GM18520 (cell line): Measurements from ENCODE around the gene MAML2.

Source experiments
- ATAC-seq: cut with Tn5 transposase; IDR thresholded peaks from one replicate; pipeline ENCODE4 v1.9.1; 2021; ENCODE audit not compliant: unreplicated experiment

MAML2 gene

GRCh38 chr11:96339706-96340554, 3.1 kb downstream of the MAML2 start:
- no peak for ATAC-seq

- peak; percentile 26 for ATAC-seq
Measured at GRCh38 chr11:96338910-96339705, 3.9 kb downstream of the MAML2 start.

DNA sequence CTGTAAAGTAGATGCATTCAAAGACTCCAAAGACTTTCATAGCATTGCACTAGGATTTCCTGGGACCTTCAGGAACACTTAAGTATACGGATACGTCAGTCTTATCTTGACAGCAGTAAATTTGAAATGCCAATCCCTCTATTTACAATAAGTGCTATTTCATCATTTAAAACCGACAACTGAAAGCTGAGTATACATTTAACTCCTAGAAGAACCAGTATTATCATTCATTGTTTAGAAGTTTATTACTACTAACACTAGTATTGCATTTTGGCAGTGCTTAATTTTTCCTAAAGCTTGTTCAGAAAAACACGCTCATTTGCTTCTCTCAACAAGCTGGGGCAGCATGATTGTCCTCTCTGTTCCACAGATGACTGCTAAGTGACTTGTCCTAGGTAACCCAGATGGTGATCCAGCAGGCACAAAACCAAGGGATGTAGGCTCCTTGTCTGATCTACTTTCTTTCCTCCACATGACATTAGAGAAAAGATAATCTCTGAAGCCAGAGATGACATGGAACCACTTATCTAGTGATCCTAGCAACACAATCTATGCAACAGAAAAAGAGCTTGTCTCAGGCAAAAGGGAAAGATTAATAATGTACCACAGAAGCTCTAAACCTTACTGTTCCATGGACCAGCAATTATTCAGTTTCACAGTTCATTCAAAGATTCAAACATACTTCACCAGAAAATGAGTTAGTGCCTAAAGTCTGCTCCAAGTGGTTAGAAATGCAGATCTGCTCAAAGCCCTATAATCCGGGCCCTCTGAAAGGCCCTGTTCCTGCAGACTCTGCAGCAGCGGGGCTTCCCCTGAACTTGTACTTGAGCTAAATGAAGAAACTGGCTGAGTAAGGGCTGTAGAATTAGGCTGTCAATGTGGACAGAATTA, 5.2 kb downstream of the MAML2 start:
- ATAC-seq = peak; percentile 21

- ATAC-seq = no peak
Measured at GRCh38 chr11:96335388-96335787, 7.6 kb downstream of the MAML2 start.

GRCh38 chr11:96334219-96334618, 8.8 kb downstream of the MAML2 start:
- no peak for ATAC-seq

- ATAC-seq = no peak
Measured at GRCh38 chr11:96333191-96333719, 9.7 kb downstream of the MAML2 start.

GRCh38 chr11:96332126-96332771, 10.7 kb downstream of the MAML2 start:
- no peak for ATAC-seq

- ATAC-seq = no peak
Measured at GRCh38 chr11:96331699-96332116, 11.3 kb downstream of the MAML2 start.

GRCh38 chr11:96330511-96330859, 12.5 kb downstream of the MAML2 start:
- no peak for ATAC-seq

DNA sequence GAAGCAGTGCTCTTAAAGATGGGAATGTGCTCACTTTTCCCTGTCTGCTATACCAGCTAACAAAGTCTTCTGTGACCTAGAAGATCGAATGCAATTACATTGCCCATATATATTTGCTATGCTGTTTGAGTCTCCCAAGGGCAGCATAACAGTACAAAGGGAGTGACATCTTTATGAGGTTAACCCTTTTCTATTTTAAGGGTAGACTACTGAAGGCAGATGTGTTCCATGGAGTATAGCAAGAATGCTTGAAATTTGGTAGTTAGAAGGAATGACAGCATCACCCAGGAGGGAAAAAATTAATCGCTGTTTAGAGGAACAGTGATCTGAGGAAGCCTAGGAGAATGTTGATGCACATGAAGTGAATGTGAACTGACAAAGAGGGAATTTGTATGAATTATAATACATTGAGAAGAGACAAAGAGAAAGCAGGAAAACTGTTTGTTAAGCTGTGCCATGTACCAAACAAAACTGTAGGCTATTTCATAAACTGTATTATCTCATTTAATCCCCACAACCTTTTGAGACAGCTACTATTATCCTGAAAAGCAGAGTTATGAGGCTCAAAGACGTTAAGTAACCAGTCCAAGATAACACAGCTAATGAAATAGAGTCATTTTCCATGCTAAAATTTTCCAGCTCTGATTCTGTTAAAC, 13.0 kb downstream of the MAML2 start:
- ATAC-seq = no peak

- ATAC-seq = no peak
Measured at GRCh38 chr11:96329419-96329818, 13.6 kb downstream of the MAML2 start.

DNA sequence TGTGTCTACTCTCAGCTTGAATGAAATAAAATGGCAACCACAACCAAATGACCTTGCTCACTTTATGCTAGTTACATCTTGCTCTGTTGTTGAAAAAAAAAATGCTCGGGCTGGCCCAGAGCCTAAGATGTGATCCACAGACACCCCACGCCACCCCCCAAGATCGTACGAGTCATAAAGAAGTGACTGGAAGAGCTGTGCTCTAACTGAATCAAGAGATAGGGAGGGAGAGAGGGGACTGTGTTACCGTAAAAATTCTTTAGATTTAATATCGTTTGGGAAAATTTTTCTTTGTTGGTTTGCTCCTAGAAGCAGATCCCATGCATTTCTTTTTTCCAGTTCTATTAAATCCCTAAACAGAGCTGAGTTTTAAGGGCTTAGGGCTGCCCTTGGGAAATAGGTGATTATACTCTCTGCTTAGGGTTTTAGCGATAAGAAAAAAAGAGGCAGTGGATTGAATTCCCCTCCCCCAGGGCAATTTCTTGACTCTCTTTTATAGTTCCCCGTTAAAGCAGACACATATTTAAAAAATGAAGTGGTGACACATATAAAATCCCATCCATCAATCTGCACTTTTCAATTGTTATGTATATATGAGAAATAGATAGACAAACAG, 14.5 kb downstream of the MAML2 start:
- ATAC-seq = no peak

DNA sequence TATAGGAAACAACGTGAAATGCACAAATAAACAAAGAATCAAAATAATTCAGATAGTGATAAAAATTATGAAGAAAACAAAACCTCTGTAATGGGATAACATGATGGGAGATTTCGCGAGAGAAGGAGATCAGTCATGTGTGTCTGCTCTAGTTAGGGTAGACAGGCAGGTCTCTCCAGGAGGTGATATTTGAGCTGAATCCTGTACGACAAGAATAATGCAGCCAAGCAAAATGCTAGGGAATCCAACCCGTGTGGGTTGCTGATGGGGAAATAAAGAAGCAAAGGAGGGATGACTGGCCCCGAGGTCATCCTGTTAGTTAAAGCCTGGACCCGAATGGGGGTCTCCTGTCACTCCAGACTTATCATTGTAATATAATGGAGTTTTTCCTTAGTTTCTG, 16.0 kb downstream of the MAML2 start:
- ATAC-seq = no peak

GRCh38 chr11:96324912-96325311, 18.1 kb downstream of the MAML2 start:
- ATAC-seq = no peak

DNA sequence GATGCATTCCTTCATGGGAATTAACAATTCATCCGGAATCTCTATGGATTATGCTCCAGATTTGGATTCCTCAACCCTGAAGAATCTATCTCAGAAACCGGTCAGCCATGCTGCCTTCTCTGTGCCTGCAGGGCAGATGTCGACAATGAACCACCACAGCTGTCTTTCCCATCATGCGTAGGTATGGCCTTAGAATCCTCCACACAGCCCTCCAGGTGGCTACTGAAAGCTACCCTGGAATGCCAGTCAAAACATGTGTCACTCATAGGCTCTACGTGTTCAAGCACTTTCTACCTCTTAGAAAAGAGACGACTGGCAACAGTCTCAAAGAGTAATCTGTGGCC, 19.4 kb downstream of the MAML2 start:
- no peak for ATAC-seq

GRCh38 chr11:96322775-96323641, 20.0 kb downstream of the MAML2 start:
- ATAC-seq = no peak

GRCh38 chr11:96321091-96321490, 21.9 kb downstream of the MAML2 start:
- ATAC-seq = no peak

GRCh38 chr11:96319898-96320656, 22.9 kb downstream of the MAML2 start:
- no peak for ATAC-seq
